Testis (tissue), 2 donors: ENCODE data around the gene CREB3L2.

Experiments used
- POLR2A ChIP-seq: fragments of 450-650 bp; IDR thresholded peaks from one replicate; pipeline ENCODE4 v1.6.1; 2017; ENCODE audit warnings: antibody characterized with exemption, mild to moderate bottlenecking, moderate library complexity
- TF ChIP-seq, protein P1 (sequence below), 3 experiments: fragments of 450-650 bp in 2 of 3; fragments of 200-600 bp in 1 of 3; sonication (generic) in 1 of 3; IDR thresholded peaks; one replicate each; pipeline ENCODE4 v1.5.1; 2016 to 2019; ENCODE audit warnings: antibody characterized with exemption in 3 of 3, mild to moderate bottlenecking in 2 of 3, moderate library complexity in 1 of 3

GRCh38 chr7:137976232-137976631 is 25.7 kb downstream of the CREB3L2 start:
- no peak for TF ChIP-seq POLR2A
- TF ChIP-seq, protein P1, sequence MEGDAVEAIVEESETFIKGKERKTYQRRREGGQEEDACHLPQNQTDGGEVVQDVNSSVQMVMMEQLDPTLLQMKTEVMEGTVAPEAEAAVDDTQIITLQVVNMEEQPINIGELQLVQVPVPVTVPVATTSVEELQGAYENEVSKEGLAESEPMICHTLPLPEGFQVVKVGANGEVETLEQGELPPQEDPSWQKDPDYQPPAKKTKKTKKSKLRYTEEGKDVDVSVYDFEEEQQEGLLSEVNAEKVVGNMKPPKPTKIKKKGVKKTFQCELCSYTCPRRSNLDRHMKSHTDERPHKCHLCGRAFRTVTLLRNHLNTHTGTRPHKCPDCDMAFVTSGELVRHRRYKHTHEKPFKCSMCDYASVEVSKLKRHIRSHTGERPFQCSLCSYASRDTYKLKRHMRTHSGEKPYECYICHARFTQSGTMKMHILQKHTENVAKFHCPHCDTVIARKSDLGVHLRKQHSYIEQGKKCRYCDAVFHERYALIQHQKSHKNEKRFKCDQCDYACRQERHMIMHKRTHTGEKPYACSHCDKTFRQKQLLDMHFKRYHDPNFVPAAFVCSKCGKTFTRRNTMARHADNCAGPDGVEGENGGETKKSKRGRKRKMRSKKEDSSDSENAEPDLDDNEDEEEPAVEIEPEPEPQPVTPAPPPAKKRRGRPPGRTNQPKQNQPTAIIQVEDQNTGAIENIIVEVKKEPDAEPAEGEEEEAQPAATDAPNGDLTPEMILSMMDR (IDR thresholded peaks at IDR 0.05) = no peak
